Natural killer cell (primary cell): ENCODE measurements around the gene OR7A5. TPM values are rescaled to one million over a fixed set of nuclear protein-coding genes. Genes with fewer than 3 reads are reported as not detected.
"Not testable (repeated sequence)": the region's sequence is repeated elsewhere in the genome, so short reads cannot be mapped to it uniquely, and the experiment has no call there.

ENCODE experiments used
- ATAC-seq, 3 donors: fragments of 150-1000 bp in 2 of 3; fragments of 200-7000 bp in 1 of 3; cut with Tn5 transposase; 1 replicate in 1 of 3; 2 replicates in 2 of 3; pipeline ENCODE4 v1.10.0; 2021; ENCODE audit warnings: mild to moderate bottlenecking in 2 of 3, moderate library complexity in 2 of 3
- DNase-seq, 2 donors: peaks; one replicate each; pipeline versions ENCODE4 v3.0.0 to v3.0.0-alpha.2; 2013 to 2021; ENCODE audit warnings: mixed read lengths in 1 of 2
- H3K27ac ChIP-seq: one replicate; pipeline ENCODE4 v1.5.1; 2013; ENCODE audit warnings: mild to moderate bottlenecking, low read length
- H3K27me3 ChIP-seq: one replicate; pipeline ENCODE4 v1.6.1; 2013; ENCODE audit warnings: low read length; ENCODE audit not compliant: control insufficient read depth, insufficient read depth
- H3K36me3 ChIP-seq: one replicate; pipeline ENCODE4 v1.6.1; 2013; ENCODE audit warnings: low read length; ENCODE audit not compliant: control insufficient read depth, insufficient read depth
- H3K4me1 ChIP-seq: one replicate; pipeline ENCODE4 v1.6.1; 2013; ENCODE audit warnings: low read length; ENCODE audit not compliant: control insufficient read depth, insufficient read depth
- H3K4me3 ChIP-seq: one replicate; pipeline ENCODE4 v1.5.1; 2013; ENCODE audit warnings: low read length
- H3K9me3 ChIP-seq: one replicate; pipeline ENCODE4 v1.6.1; 2013; ENCODE audit warnings: low read length; ENCODE audit not compliant: control insufficient read depth, insufficient read depth
- H3K27ac Mint-ChIP-seq, 2 donors: one replicate each; pipeline ENCODE4 v1.8.0; 2022; ENCODE audit warnings: mild to moderate bottlenecking in 2 of 2, mixed read lengths in 2 of 2, moderate library complexity in 1 of 2
- H3K27me3 Mint-ChIP-seq, 2 donors: one replicate each; pipeline ENCODE4 v1.8.0; 2022; ENCODE audit warnings: low read depth in 2 of 2, mixed read lengths in 2 of 2
- H3K36me3 Mint-ChIP-seq: one replicate; pipeline ENCODE4 v1.8.0; 2022; ENCODE audit warnings: mixed read lengths
- H3K4me1 Mint-ChIP-seq, 2 donors: one replicate each; pipeline ENCODE4 v1.8.0; 2022; ENCODE audit warnings: mixed read lengths in 2 of 2
- H3K4me3 Mint-ChIP-seq: one replicate; pipeline ENCODE4 v1.8.0; 2022; ENCODE audit warnings: mild to moderate bottlenecking, moderate library complexity, mixed read lengths
- H3K9me3 Mint-ChIP-seq, 2 donors: one replicate each; pipeline ENCODE4 v1.8.0; 2022; ENCODE audit warnings: mixed read lengths in 2 of 2
- WGBS: methylation state at CpG from one replicate; pipeline ENCODE4 v1.1.7; 2013; ENCODE audit warnings: missing lambda C conversion rate; ENCODE audit not compliant: insufficient coverage; 5-methylcytosine and 5-hydroxymethylcytosine counted together
- intact Hi-C: fragments of 100-400 bp; cut with micrococcal nuclease; formaldehyde crosslinking; loops from one replicate; pipeline ENCODE4 v1.14.2; 2022
- total RNA-seq, 4 donors: library from RNA; stranded (reverse); fragments of 120-200 nt in 1 of 4; gene quantifications; one replicate each; pipeline versions ENCODE4 v1.2.3 to v1.2.4, GENCODE V29; 2013 to 2022

OR7A5 gene
- total RNA-seq, 3 donors from 2014 or later (not counting 1 experiment from before 2014, with no cell fraction given): not detected

- peaks cover 23% of the 10 kb centered on the region for H3K4me1 ChIP-seq
- Mint-ChIP-seq H3K4me1 (peaks cover 7 to 20% of the 10 kb centered on the region in 2 donors), H3K27me3 (peaks cover 20 to 22% of the 10 kb centered on the region in 2 donors)
- H3K27ac ChIP-seq, H3K4me3 ChIP-seq, intact Hi-C loops, DNase-seq, H3K27me3 ChIP-seq, H3K36me3 Mint-ChIP-seq, ATAC-seq, H3K27ac Mint-ChIP-seq, H3K9me3 Mint-ChIP-seq, H3K36me3 ChIP-seq, H3K9me3 ChIP-seq, H3K4me3 Mint-ChIP-seq: not testable (repeated sequence)
- no CpG with 5 or more reads among the region's 4 CpGs for WGBS
Observed at GRCh38 chr19:14777645-14778044, 57.3 kb downstream of the OR7A5 start.

Other genes with a start within 250 kb of the OR7A5 start
- 1 to 10 TPM in 2 of 3 donors, under 1 TPM in 1; 0.59 to 9.1 (median 1.0) TPM for gene ADGRE3, start 160.3 kb downstream of the OR7A5 start, total RNA-seq
- 10 to 100 TPM; 25.9 to 37.9 (median 31.6) TPM for gene ZNF333, start 145.1 kb downstream of the OR7A5 start, total RNA-seq
- 10 to 100 TPM in 2 of 3 donors, 1 to 10 TPM in 1; 6.1 to 37.0 (median 20.3) TPM for gene ADGRE2, start 56.6 kb downstream of the OR7A5 start, total RNA-seq
- not detected for gene OR7C1, start within 50 bp of the OR7A5 start, total RNA-seq
- not detected for gene OR7A10, start 13.7 kb upstream of the OR7A5 start, total RNA-seq
- not detected for gene OR7A17, start 50.9 kb upstream of the OR7A5 start, total RNA-seq
- not detected for gene OR7C2, start 106.3 kb upstream of the OR7A5 start, total RNA-seq
- not detected for gene SLC1A6, start 144.7 kb upstream of the OR7A5 start, total RNA-seq
- not detected for gene CASP14, start 214.3 kb upstream of the OR7A5 start, total RNA-seq
- gene OR1I1, start 247.0 kb upstream of the OR7A5 start, total RNA-seq: not detected